Measurements from ENCODE around the gene UBR4.

DNA sequence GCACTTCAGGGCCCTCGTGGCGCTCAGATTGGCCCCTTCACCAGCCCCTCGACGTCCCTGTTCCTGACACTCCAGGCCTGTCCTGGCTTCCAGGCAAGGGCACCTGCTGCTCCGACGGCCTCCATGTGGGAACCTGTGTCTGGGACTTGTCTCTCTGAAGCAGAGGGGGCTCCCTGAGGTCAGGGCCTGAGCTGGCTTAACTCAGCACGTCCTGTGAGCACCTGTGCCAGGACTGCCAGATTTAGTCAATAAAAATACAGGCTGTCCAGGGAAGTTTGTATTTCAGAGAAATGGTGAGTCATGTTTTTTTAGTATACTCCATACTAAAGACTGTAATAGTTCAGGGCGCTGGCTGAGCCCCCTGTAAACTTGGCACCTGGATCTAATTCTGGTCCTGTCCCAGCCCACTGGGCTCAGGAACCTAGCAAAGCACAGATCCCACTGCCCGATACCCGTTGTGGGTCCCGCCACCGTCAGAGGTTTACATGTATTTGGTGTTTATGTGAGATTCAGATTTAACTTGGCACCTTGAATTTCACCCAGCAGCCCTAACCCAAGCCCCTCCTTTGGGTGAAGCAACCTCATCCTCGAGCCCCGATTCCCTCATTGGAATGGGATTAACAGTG, 143.7 kb downstream of the UBR4 start:
- no peak for TF ChIP-seq EZH2 (IDR thresholded peaks at IDR 0.05; ENCODE audit: low read length)
- TF ChIP-seq, protein P1, sequence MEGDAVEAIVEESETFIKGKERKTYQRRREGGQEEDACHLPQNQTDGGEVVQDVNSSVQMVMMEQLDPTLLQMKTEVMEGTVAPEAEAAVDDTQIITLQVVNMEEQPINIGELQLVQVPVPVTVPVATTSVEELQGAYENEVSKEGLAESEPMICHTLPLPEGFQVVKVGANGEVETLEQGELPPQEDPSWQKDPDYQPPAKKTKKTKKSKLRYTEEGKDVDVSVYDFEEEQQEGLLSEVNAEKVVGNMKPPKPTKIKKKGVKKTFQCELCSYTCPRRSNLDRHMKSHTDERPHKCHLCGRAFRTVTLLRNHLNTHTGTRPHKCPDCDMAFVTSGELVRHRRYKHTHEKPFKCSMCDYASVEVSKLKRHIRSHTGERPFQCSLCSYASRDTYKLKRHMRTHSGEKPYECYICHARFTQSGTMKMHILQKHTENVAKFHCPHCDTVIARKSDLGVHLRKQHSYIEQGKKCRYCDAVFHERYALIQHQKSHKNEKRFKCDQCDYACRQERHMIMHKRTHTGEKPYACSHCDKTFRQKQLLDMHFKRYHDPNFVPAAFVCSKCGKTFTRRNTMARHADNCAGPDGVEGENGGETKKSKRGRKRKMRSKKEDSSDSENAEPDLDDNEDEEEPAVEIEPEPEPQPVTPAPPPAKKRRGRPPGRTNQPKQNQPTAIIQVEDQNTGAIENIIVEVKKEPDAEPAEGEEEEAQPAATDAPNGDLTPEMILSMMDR (optimal IDR thresholded peaks at IDR 0.05 in 1 of 3, IDR thresholded peaks at IDR 0.05 in 1 of 3, conservative IDR thresholded peaks at IDR 0.05 in 1 of 3; ENCODE audit: extremely low read depth in 1 of 3, insufficient read depth in 2 of 3, low read length in 3 of 3): no peak

All from keratinocyte (primary cell).